Renal cortical epithelial cell (primary cell): ENCODE measurements around the gene CAMK4. TPM values are rescaled to one million over a fixed set of nuclear protein-coding genes. Genes with fewer than 3 reads are reported as not detected.

Experiments used
- DNase-seq: peaks from one replicate; pipeline ENCODE4 v3.0.0-alpha.2; 2011; ENCODE audit warnings: low read depth
- total RNA-seq: library from RNA; depleted of rRNA; stranded (reverse); fragments of >200 nt; gene quantifications from 2 replicates; pipeline ENCODE4 v1.2.3, GENCODE V29; 2014

The CAMK4 gene
- total RNA-seq, 1 donor from 2014 or later: 0.20 TPM

GRCh38 chr5:111425205-111425604 lies 201.0 kb downstream of the CAMK4 start:
- DNase-seq: no peak

- no peak for DNase-seq
These were observed 203.6 kb downstream of the CAMK4 start for GRCh38 chr5:111427762-111428161.

GRCh38 chr5:111432883-111433536 lies 208.8 kb downstream of the CAMK4 start:
- DNase-seq: no peak

- DNase-seq: no peak
These were observed 210.6 kb downstream of the CAMK4 start for GRCh38 chr5:111434800-111435199.

GRCh38 chr5:111439473-111440075 lies 215.4 kb downstream of the CAMK4 start:
- DNase-seq: no peak

- DNase-seq: no peak
These were observed 222.9 kb downstream of the CAMK4 start for GRCh38 chr5:111447099-111447498.

GRCh38 chr5:111447822-111448221 lies 223.6 kb downstream of the CAMK4 start:
- DNase-seq: no peak

- no peak for DNase-seq
These were observed 229.1 kb downstream of the CAMK4 start for GRCh38 chr5:111453295-111453694.

GRCh38 chr5:111453747-111454146 lies 229.6 kb downstream of the CAMK4 start:
- peak; percentile 26 for DNase-seq

GRCh38 chr5:111454198-111454622 lies 230.0 kb downstream of the CAMK4 start:
- peak; percentile 16 for DNase-seq

GRCh38 chr5:111454776-111455175 lies 230.6 kb downstream of the CAMK4 start:
- DNase-seq: no peak

- peak; percentile 16 for DNase-seq
These were observed 237.1 kb downstream of the CAMK4 start for GRCh38 chr5:111461255-111461671.

GRCh38 chr5:111461934-111462333 lies 237.8 kb downstream of the CAMK4 start:
- DNase-seq: no peak

GRCh38 chr5:111463311-111463710 lies 239.1 kb downstream of the CAMK4 start:
- DNase-seq: no peak

GRCh38 chr5:111469293-111469896 lies 245.2 kb downstream of the CAMK4 start:
- DNase-seq: no peak

- no peak for DNase-seq
These were observed 245.7 kb downstream of the CAMK4 start for GRCh38 chr5:111469903-111470302.

- DNase-seq: no peak
These were observed 247.9 kb downstream of the CAMK4 start for GRCh38 chr5:111472096-111472495.

GRCh38 chr5:111472579-111472978 lies 248.4 kb downstream of the CAMK4 start:
- no peak for DNase-seq

GRCh38 chr5:111478266-111478665 lies 254.1 kb downstream of the CAMK4 start:
- DNase-seq: no peak

GRCh38 chr5:111478898-111479297 lies 254.7 kb downstream of the CAMK4 start:
- DNase-seq: no peak

- no peak for DNase-seq
These were observed 256.2 kb downstream of the CAMK4 start for GRCh38 chr5:111480346-111480745.

GRCh38 chr5:111486055-111486454 lies 261.9 kb downstream of the CAMK4 start:
- DNase-seq: no peak

- DNase-seq: no peak
These were observed 262.7 kb downstream of the CAMK4 start for GRCh38 chr5:111486926-111487325.
